K562 treated with DMSO at 1 percent for 48 hours (cell line): ENCODE results near the gene GSTP1. TPM values are rescaled to one million over a fixed set of nuclear protein-coding genes. Genes with fewer than 3 reads are reported as not detected.

Experiments
- total RNA-seq: library from RNA; unstranded; fragments of 300-600 nt; gene quantifications from 2 replicates; pipeline ENCODE4 v1.2.3, GENCODE V29; 2022; ENCODE audit warnings: low replicate concordance; ENCODE audit errors: extremely low read depth

The GSTP1 gene
- 2,352 TPM in 1 of 2 replicates, not detected in the other for total RNA-seq

GRCh38 chr11:67583247-67584204 lies at the start of gene GSTP1:
GSTP1 (plus strand) TSS chr11:67583812; CDS start chr11:67583844, 32 bp downstream.

GRCh38 chr11:67606492-67607295 lies 23.1 kb downstream of the GSTP1 start, which contains the start of gene NDUFV1:
NDUFV1 (plus strand) TSS chr11:67606936; CDS start chr11:67607005, 69 bp downstream.

GRCh38 chr11:67629386-67630227 lies 46.0 kb downstream of the GSTP1 start, which contains the start of gene NUDT8:
NUDT8 (minus strand) TSS chr11:67629937; CDS start chr11:67629911, 26 bp downstream.

Other genes with a start within 250 kb of the GSTP1 start
- not detected in 2 replicates for gene POLD4, start 230.3 kb upstream of the GSTP1 start, total RNA-seq
- gene CLCF1, start 210.2 kb upstream of the GSTP1 start, total RNA-seq, result not detected in 2 replicates
- gene RAD9A, start 191.8 kb upstream of the GSTP1 start, total RNA-seq, result not detected in 2 replicates
- 468 TPM in 1 of 2 replicates, not detected in the other for gene PPP1CA, start 182.0 kb upstream of the GSTP1 start, total RNA-seq
- gene TBC1D10C, start 179.7 kb upstream of the GSTP1 start, total RNA-seq, result not detected in 2 replicates
- not detected in 2 replicates for gene CARNS1, start 168.1 kb upstream of the GSTP1 start, total RNA-seq
- gene RPS6KB2, start 155.3 kb upstream of the GSTP1 start, total RNA-seq, result not detected in 2 replicates
- not detected in 2 replicates for gene PTPRCAP, start 146.1 kb upstream of the GSTP1 start, total RNA-seq
- 458 TPM in 1 of 2 replicates, not detected in the other for gene CORO1B, start 140.3 kb upstream of the GSTP1 start, total RNA-seq
- not detected in 2 replicates for gene GPR152, start 131.1 kb upstream of the GSTP1 start, total RNA-seq
- not detected in 2 replicates for gene CABP4, start 128.5 kb upstream of the GSTP1 start, total RNA-seq
- gene TMEM134, start 114.6 kb upstream of the GSTP1 start, total RNA-seq, result not detected in 2 replicates
- not detected in 2 replicates for gene AIP, start 100.8 kb upstream of the GSTP1 start, total RNA-seq
- gene PITPNM1, start 78.4 kb upstream of the GSTP1 start, total RNA-seq, result not detected in 2 replicates
- not detected in 2 replicates for gene CDK2AP2, start 75.7 kb upstream of the GSTP1 start, total RNA-seq
- not detected in 2 replicates for gene CABP2, start 60.4 kb upstream of the GSTP1 start, total RNA-seq
- not detected in 2 replicates for gene NDUFV1, start 23.1 kb downstream of the GSTP1 start, total RNA-seq
- gene NUDT8, start 46.1 kb downstream of the GSTP1 start, total RNA-seq, result not detected in 2 replicates
- gene TBX10, start 56.0 kb downstream of the GSTP1 start, total RNA-seq, result not detected in 2 replicates
- not detected in 2 replicates for gene ACY3, start 66.9 kb downstream of the GSTP1 start, total RNA-seq
- gene ALDH3B2, start 90.8 kb downstream of the GSTP1 start, total RNA-seq, result not detected in 2 replicates